HG03135 (cell line): ENCODE measurements around the gene METTL21C.

Experiments
- ATAC-seq: cut with Tn5 transposase; IDR thresholded peaks from one replicate; pipeline ENCODE4 v1.9.1; 2021; ENCODE audit warnings: mild to moderate bottlenecking, moderate library complexity; ENCODE audit not compliant: unreplicated experiment

The METTL21C gene

DNA sequence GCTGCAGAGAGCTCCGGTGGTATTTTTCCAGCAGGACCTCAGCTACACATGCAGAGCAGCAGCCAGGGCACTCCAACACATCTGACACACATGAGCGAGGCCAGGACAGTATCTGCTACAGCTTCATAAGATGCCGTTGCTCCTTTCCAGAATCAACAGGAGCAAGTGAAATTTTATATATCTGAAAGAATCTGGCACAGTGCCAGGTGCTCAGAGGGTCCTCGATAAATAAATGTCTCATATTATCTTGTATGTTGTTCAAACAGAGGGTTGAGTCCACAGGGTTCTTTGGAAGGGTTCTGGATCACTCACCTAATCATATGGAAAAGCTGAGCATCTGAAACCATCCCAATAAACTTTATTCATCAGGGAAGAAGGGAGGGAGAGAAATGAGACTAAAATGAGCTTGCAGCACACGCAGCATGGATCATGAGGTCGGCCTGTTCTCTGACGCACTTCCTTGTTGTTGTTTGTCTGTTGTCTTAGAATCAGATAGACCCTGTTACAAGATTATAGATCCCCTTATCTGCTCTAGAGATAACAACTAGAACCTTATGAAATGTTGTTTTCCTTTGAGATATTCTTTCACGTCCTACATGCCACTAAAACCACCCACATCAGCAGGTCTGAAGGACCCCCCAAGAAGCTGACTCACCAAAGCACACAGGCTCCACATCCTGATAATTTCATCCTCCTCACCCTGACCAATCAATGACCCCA, 3.2 kb upstream of the METTL21C start:
- no peak for ATAC-seq

DNA sequence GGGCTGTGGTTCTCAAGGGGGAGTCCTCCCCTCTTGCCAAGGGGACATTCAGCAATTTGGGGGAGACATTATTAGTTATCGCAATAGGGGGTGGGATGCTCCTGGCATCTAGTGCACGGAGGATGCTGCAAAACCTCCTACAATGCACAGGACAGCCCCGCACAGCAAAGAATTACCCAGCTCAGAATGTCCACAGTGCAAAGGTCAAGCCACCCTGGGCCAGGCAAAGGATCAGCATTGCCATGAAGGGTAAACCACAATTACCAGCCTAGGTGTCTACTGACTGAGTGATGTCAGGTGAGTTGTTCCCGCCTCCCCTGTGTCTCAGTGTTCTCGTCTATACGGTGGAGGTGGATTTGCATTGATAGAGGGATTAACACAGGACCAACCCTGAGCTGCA, 2.4 kb upstream of the METTL21C start:
- ATAC-seq, result no peak

- ATAC-seq, result no peak
These were observed 1.6 kb upstream of the METTL21C start for GRCh38 chr13:102696465-102696864.

DNA sequence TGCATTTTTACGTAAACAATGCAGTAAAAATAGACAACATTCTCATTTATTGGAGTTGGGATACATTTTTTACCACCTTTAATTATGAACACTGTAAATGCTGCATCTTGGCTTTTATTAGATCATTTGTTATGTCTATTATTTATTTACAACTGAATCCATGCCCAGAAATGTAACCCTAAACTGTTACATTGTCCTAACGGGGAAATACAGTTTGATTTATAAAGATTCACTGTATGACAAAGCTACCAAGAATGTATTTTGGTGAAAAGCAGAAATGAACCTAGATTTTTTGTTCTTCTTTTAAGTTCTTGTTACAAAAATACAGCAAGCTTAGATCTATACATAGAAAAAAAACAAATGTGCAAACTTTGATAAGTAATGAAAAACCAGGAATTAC, 1.1 kb downstream of the METTL21C start:
- no peak for ATAC-seq

DNA sequence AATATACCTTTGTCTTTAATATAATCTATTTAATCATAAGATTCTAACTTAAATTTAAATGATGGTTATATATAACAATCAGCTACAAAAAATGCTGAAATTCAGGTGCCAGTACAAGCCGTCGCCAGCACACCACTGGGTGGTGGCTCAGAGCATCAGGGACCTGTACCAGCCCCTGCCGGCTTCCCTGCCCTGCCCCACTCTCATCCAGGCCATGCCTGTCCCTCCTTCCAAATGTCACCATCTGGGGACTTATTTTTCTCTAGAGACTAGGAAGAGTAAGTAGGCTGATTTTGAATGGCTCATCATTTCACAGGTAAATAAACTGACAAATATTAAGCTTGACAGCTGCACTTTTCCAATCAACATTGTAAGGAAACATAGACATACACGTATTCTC, 1.6 kb downstream of the METTL21C start:
- no peak for ATAC-seq

- ATAC-seq, result no peak
These were observed 2.4 kb downstream of the METTL21C start for GRCh38 chr13:102692491-102692826.

DNA sequence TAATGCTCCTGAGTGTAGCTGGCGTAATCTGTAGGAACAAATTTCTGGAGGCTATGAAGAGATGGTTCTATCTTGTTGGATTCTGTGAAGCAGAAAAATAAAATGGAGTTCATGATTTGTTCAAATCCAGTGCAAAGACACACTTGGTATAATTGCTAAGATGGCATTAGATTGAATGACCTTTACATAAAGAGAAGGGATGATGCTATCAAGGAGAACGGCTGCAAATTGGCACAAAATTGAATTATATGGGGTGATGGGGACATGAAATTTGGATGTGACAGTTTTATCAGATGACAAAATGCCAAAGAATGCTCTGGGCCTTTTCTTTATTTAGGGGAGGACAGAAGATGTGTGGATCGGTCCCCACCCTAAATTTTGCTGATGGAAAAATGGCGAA, 4.0 kb downstream of the METTL21C start:
- ATAC-seq, result no peak

DNA sequence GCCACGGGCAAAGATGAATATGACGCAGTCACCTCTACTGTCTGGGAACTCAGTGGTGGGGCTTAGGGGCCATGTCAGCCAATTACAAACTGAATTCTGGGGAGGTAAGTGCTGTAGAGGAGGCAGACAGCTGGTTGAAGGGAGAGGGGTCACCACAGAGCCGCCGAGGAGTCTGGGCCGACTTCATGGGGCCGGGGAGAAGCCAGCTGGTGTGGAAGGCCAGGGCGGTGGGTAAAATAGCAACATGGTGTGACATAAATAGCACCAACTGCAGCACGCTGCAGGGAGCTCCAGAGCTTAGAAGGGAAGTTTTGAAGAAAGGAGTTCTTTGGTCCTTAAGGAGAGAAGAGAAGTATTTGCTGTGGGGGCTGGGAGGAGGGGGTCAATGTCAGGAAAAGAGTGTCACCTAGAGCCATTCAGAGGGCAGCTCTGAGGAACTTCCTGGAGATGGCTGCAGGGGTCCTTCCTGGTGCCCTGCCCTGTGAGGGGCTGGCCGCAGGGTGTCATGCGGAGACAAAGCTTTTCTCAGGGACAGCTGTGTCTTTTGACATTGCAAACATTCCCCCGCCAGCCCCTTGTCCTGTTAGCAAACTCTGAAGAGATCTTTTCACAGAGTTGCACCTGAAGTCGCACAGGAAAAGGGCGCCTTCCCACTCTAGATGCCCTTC, 6.4 kb downstream of the METTL21C start:
- ATAC-seq, result no peak

DNA sequence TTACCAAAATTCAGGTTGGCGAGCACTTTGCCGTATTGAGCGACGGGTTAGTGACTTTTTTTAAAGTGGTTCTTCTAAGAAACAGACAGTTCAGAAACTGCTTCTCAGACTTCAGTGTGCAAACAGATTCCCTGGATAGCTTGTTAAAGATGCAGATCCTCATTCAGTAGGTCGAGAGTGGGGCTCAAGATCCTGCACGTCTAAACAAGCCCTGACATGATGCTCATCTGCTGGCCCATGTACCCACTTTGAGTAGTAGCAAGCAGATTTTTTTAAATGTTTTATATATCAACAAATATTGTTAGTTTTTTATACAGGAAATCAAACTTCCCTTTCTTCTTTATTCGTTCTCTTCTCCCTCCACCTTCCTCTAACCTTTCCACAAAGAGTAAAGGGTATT, 7.3 kb downstream of the METTL21C start:
- ATAC-seq, result no peak

DNA sequence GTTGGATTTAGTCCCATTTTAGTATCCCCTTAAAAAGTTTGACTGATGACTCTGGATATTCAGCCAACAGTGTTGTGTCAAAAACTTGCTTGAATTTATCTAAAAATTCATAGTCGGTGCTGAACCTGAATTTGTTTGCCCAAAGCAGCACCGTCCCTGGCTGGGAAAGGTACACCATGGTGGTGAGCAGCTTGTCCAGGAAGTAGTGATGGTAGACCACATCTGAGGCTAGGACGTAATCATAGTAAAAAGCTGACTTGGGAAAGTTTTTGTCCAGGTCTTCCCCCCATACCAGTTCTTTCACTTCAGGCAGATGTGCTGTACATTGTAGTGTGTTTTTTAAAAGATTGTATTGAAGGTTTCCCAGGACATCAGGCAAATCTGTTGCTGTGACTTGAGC, 8.8 kb downstream of the METTL21C start:
- no peak for ATAC-seq

DNA sequence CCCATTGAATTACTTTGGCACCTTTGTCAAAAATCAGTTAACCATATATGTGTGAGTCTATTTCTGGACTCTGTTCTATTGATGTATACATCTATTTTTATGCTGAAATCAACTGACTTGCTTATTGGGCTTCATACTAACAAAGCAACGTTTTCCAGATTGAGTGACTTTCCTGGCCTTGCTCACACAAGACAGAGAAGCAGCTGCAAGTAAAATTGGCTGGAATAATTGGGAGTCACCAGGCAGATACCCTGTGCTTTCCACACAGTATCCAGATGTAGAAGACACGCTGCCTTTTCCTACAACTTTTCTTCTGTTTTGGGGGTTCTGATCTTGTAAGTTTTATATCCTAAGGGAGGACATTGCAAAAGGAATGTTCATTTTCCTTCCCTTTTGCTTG, 11.2 kb downstream of the METTL21C start:
- no peak for ATAC-seq

DNA sequence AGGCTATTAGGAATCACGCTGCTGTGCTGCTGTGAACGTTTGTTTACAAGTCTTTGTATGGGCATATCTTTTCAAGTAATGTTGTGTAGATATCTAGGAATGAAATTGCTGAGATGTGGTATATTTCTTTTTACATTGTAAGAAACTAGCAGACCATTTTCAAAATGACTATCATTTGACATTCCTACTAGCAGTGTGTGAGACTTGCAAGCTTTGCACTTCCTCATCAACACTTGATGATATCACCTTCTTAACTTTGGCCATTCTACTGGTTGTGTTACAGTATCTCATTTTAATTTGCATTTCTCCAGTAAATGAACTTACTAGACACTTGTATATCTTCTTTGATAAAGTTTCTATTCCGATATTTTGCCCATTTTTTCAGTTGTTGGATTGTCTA, 12.1 kb downstream of the METTL21C start:
- no peak for ATAC-seq

GRCh38 chr13:102682211-102682610, 12.6 kb downstream of the METTL21C start:
- no peak for ATAC-seq

DNA sequence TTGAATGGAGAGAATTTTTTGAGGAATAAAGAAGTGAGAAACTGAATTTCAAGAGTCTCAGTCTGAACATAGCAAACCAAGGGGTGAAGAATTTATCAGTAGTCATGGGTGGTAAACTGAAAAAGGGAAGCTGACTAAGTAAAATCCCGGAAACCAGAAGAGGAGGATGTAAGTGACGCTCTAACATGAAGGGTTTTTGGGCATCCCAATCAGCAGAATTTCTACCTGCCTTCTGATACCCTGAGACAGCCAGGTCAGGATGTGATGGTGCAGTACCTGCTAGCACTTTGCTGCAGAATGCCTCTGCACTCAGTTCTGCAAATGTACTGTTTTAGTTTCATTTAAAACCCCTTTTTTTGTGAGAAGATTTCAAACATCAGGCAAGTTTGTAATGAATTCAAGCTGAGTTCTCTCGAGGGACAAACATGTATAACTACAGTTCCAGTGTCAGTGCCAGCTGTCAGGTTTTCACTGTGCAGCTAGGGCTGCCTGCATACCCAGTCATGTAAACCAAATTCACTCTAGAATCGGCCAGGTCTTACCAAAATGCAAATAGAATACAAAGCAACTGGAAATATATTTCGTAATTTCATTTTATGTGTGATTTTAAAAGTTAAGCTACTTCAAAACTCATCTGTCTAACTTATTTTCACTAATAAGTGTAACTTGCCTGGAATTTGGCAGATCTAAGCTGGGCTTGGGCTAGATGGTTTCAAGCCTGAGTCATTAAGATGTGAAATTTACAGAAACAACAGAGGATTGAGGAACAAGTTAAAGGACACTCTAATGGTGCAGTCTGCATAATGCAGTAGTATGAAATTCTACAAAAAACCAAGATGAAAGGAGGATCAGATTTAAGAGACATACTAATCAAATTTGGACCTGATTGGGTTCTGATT, 13.8 kb downstream of the METTL21C start:
- ATAC-seq, result peak; percentile 40

- no peak for ATAC-seq
These were observed 14.6 kb downstream of the METTL21C start for GRCh38 chr13:102680133-102680717.

DNA sequence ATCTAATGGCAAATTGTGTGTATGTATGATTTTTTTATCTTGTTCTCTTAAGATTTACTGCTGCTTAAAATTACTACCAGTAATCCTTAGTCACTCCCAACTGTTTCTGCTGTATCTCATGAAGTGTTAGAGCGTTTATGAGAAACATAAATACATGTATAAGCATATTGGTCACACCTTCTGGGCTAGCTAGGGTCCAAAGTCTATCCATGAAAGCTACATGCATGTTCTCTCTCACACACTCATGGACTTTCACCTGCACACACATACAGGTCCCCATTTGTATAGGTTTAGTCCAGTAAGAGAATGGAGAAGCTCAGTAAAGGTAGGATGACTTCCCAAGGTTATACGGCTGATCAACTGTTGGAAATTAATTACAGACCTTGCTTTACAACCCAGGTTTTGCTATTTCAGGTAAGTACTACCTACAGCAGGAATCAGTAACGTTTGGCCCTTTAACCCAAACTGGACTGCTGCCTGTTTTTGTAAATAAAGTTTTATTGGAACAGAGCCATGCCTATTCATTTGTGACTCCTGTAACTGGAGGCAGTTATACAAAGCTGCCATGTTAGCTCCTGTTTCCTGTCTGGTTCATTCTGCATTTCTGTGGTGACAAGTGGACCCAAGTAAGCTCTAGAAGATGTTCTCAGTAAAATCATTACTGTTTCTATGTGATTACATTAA, 15.3 kb downstream of the METTL21C start:
- ATAC-seq, result no peak

GRCh38 chr13:102678339-102679107, 16.3 kb downstream of the METTL21C start:
- no peak for ATAC-seq

DNA sequence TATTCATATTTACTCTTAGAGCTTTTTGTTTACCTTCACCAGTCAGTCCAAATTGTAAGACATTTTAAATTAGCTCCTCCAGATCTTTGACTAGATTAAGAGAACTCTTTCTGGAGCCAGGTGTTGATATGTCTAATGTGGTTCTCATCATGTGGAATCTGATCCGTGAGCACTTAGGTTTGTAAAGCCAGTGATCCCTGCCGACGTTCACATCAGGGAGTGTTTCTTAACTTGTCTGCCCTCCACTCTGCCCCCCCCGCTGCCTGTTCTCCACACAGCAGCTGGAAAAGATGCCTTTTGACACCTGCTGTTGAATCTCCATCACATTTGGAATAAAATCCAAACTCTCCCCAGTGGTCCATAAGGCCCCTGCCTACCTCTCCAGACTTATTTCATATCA, 17.7 kb downstream of the METTL21C start:
- no peak for ATAC-seq

DNA sequence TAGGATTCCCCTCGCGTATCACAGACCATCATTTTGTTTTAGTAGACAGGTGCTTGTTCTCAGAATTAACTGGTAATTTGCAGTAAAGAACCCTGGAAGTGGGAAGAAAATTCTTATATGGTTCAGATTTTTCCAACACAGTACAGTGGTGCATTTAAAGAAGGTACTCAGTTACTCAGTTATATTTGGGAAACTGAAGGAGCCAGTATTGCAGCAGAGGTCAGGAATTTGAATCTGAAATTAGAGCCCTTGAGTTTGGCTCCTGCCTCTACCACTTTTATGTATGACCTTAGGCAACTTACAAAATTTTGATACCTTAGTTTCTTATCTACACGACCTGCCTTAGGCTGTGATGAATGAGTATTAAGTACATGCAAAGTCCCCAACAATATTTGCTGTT, 19.7 kb downstream of the METTL21C start:
- no peak for ATAC-seq

DNA sequence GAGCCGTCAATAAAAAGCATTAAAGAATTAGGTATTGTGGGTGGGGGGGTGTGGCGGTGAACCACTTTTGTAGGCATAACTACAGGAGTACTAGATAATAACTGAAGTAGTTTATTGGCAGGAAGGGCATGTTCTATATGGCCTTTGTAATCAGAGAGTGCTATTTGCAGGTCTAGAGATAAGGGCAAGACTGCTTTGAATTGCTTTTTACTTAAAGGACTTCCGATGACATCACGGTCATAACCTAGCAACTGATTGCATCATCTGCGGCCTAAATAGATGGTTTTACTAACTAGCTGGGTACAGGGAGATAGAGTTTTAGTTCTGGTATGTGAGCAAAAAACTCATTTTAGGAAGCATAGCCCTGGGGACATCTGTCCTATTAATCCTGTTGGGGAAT, 24.7 kb downstream of the METTL21C start:
- ATAC-seq, result no peak
